ENCODE data around the gene DSN1.

The DSN1 gene

DNA sequence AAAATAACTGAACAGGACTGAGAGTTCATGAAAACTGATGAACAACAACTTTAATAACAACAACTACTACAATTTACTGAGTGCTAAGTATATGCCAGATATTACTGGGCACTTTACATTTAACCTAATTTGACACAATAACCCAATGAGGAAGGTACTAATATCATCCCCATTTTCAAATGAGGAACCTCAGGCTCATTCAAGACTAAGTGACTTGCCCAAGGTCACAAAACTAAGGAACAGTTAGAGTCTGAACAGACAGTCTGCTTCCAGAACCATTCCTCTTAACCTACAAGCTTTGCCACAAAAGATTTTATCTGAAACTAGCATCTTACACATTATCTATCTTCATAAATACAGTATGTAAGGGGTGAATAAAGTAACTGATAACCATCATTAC, 17.1 kb downstream of the DSN1 start:
- Histone ChIP-seq H3K27me3 (ENCODE audit: insufficient read depth, low read length, poor library complexity, severe bottlenecking) (no peaks in the 10 kb centered on the region), H4K20me1 (ENCODE audit: insufficient read depth, low read length, poor library complexity, severe bottlenecking) (no peaks in the 10 kb centered on the region), H3K9ac (ENCODE audit: low read depth, low read length, poor library complexity, severe bottlenecking) (no peak overlapping the region), H3K4me1 (ENCODE audit: insufficient read depth, low read length, poor library complexity, severe bottlenecking) (no peaks in the 10 kb centered on the region), H3K79me2 (ENCODE audit: insufficient read depth, low read length) (no peaks in the 10 kb centered on the region), H3K4me3 (ENCODE audit: low read length, poor library complexity, severe bottlenecking) (no peak overlapping the region), H3K9me3 (ENCODE audit: insufficient read depth, low read depth, low read length) (no peaks in the 10 kb centered on the region), H3K9me2 (replicated peaks; ENCODE audit: low read depth, low read length) (no peaks in the 10 kb centered on the region), H3K4me2 (ENCODE audit: low read depth, low read length, poor library complexity, severe bottlenecking) (no peak overlapping the region), H3F3A (ENCODE audit: low read depth) (no peaks in the 10 kb centered on the region; the same call in 1 of the 2 replicates), H3K36me3 (ENCODE audit: insufficient read depth, low read length) (peaks cover 29% of the 10 kb centered on the region; the same call in 1 of the 2 replicates), H2AFZ (ENCODE audit: low read length) (no peak overlapping the region)
- TF ChIP-seq CTCF (conservative IDR thresholded peaks at IDR 0.05; ENCODE audit: low read length) (no peak), EZH2phosphoT487 (IDR thresholded peaks at IDR 0.05; ENCODE audit: borderline replicate concordance) (no peak)

- Histone ChIP-seq H3K9me2 (replicated peaks; ENCODE audit: low read depth, low read length) (no peaks in the 10 kb centered on the region), H3K9ac (ENCODE audit: low read depth, low read length, poor library complexity, severe bottlenecking) (no peak overlapping the region), H3K4me2 (ENCODE audit: low read depth, low read length, poor library complexity, severe bottlenecking) (no peak overlapping the region), H3K79me2 (ENCODE audit: insufficient read depth, low read length) (no peaks in the 10 kb centered on the region), H3K4me3 (ENCODE audit: low read length, poor library complexity, severe bottlenecking) (no peak overlapping the region), H3K4me1 (ENCODE audit: insufficient read depth, low read length, poor library complexity, severe bottlenecking) (no peaks in the 10 kb centered on the region), H4K20me1 (ENCODE audit: insufficient read depth, low read length, poor library complexity, severe bottlenecking) (no peaks in the 10 kb centered on the region), H3K36me3 (ENCODE audit: insufficient read depth, low read length) (peaks cover 29% of the 10 kb centered on the region; the same call in 1 of the 2 replicates), H3K9me3 (ENCODE audit: insufficient read depth, low read depth, low read length) (no peaks in the 10 kb centered on the region), H3K27me3 (ENCODE audit: insufficient read depth, low read length, poor library complexity, severe bottlenecking) (no peaks in the 10 kb centered on the region), H3F3A (ENCODE audit: low read depth) (no peaks in the 10 kb centered on the region; the same call in 1 of the 2 replicates), H2AFZ (ENCODE audit: low read length) (no peak overlapping the region)
- TF ChIP-seq CTCF (conservative IDR thresholded peaks at IDR 0.05; ENCODE audit: low read length) (peak; percentile 80), EZH2phosphoT487 (IDR thresholded peaks at IDR 0.05; ENCODE audit: borderline replicate concordance) (no peak)
Measured at GRCh38 chr20:36754656-36755222, 18.8 kb downstream of the DSN1 start.

DNA sequence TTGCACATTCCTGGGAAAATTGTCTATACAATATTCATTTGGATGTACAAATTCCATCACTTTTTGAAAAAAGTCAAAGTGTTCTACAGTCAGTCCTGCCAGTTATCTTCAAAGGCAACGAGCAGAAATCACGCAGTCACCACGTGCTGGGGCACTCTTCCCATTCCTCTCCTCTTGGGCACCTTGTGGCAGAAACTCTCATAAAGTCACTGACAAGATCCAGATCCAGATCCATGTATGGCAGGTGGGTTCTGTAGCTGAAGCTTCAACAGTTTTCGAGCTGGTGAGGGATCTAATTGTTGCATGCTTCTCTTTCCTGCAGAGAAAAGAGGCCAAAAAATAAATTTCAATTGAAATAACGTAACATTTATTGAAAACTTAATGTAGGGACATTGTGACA, 21.0 kb downstream of the DSN1 start:
- Histone ChIP-seq H3K4me3 (ENCODE audit: low read length, poor library complexity, severe bottlenecking) (no peak overlapping the region), H3K4me2 (ENCODE audit: low read depth, low read length, poor library complexity, severe bottlenecking) (no peak overlapping the region), H3K9me3 (ENCODE audit: insufficient read depth, low read depth, low read length) (no peaks in the 10 kb centered on the region), H3K27me3 (ENCODE audit: insufficient read depth, low read length, poor library complexity, severe bottlenecking) (no peaks in the 10 kb centered on the region), H3F3A (ENCODE audit: low read depth) (no peaks in the 10 kb centered on the region; the same call in 1 of the 2 replicates), H3K36me3 (ENCODE audit: insufficient read depth, low read length) (peaks cover 29% of the 10 kb centered on the region; the same call in 1 of the 2 replicates), H3K79me2 (ENCODE audit: insufficient read depth, low read length) (no peaks in the 10 kb centered on the region), H3K4me1 (ENCODE audit: insufficient read depth, low read length, poor library complexity, severe bottlenecking) (no peaks in the 10 kb centered on the region), H3K9ac (ENCODE audit: low read depth, low read length, poor library complexity, severe bottlenecking) (no peak overlapping the region), H4K20me1 (ENCODE audit: insufficient read depth, low read length, poor library complexity, severe bottlenecking) (no peaks in the 10 kb centered on the region), H2AFZ (ENCODE audit: low read length) (no peak overlapping the region), H3K9me2 (replicated peaks; ENCODE audit: low read depth, low read length) (no peaks in the 10 kb centered on the region)
- no peak for TF ChIP-seq EZH2phosphoT487 (IDR thresholded peaks at IDR 0.05; ENCODE audit: borderline replicate concordance)
- TF ChIP-seq CTCF (conservative IDR thresholded peaks at IDR 0.05; ENCODE audit: low read length), result no peak

Measured in Loucy (cell line).